Measurements from ENCODE around the gene CD300LF.

The CD300LF gene

GRCh38 chr17:74712756-74713155, at the start of gene CD300LF:
CD300LF (minus strand) TSS chr17:74712923; CDS start chr17:74712866, 57 bp downstream.
- no peak for DNase-seq (ENCODE audit: low read depth)
- no peak within 1 kb of the TSS for H3K4me3 ChIP-seq (ENCODE audit: low read length)
- no peak for TF ChIP-seq CTCF (conservative IDR thresholded peaks at IDR 0.05; ENCODE audit: low read depth, low read length)

- no peak overlapping the region for H3K4me3 ChIP-seq (ENCODE audit: low read length)
- no peak for DNase-seq (ENCODE audit: low read depth)
- TF ChIP-seq CTCF (conservative IDR thresholded peaks at IDR 0.05; ENCODE audit: low read depth, low read length), result no peak
These were observed 49.2 kb upstream of the CD300LF start for GRCh38 chr17:74761931-74762330.

- TF ChIP-seq CTCF (conservative IDR thresholded peaks at IDR 0.05; ENCODE audit: low read depth, low read length), result no peak
- no peak for DNase-seq (ENCODE audit: low read depth)
These were observed 48.7 kb upstream of the CD300LF start for GRCh38 chr17:74761419-74761818.

GRCh38 chr17:74760404-74761105, 47.8 kb upstream of the CD300LF start:
- peak overlapping the region; percentile 15 for H3K4me3 ChIP-seq (ENCODE audit: low read length)
- no peak for DNase-seq (ENCODE audit: low read depth)
- TF ChIP-seq CTCF (conservative IDR thresholded peaks at IDR 0.05; ENCODE audit: low read depth, low read length), result no peak

More at GRCh38 chr17:74761419-74761818, 48.7 kb upstream of the CD300LF start:
- H3K4me3 ChIP-seq (ENCODE audit: low read length), result no peak overlapping the region

GRCh38 chr17:74759941-74760340, 47.2 kb upstream of the CD300LF start:
- DNase-seq (ENCODE audit: low read depth), result no peak
- no peak for TF ChIP-seq CTCF (conservative IDR thresholded peaks at IDR 0.05; ENCODE audit: low read depth, low read length)
- peak overlapping the region; percentile 15 for H3K4me3 ChIP-seq (ENCODE audit: low read length)

GRCh38 chr17:74759243-74759801, 46.6 kb upstream of the CD300LF start:
- H3K4me3 ChIP-seq (ENCODE audit: low read length), result no peak overlapping the region
- peak; percentile 24 for TF ChIP-seq CTCF (conservative IDR thresholded peaks at IDR 0.05; ENCODE audit: low read depth, low read length)
- no peak for DNase-seq (ENCODE audit: low read depth)

- DNase-seq (ENCODE audit: low read depth), result no peak
- no peak overlapping the region for H3K4me3 ChIP-seq (ENCODE audit: low read length)
These were observed 46.1 kb upstream of the CD300LF start for GRCh38 chr17:74758848-74759168.

More at GRCh38 chr17:74758848-74759168, 46.1 kb upstream of the CD300LF start:
- no peak for TF ChIP-seq CTCF (conservative IDR thresholded peaks at IDR 0.05; ENCODE audit: low read depth, low read length)

Measured in retinal pigment epithelial cell (primary cell).